Left lung (tissue), 10 donors: Measurements from ENCODE around the gene SMIM38. TPM values are rescaled to one million over a fixed set of nuclear protein-coding genes. Genes with fewer than 3 reads are reported as not detected.

Experiments
- ATAC-seq: fragments of 200-7000 bp; cut with Tn5 transposase; one replicate; pipeline ENCODE4 v1.9.1; 2020; ENCODE audit warnings: moderate library complexity
- DNase-seq, 4 donors: peaks; one replicate each; pipeline ENCODE4 v3.0.0-alpha.2; 2013 to 2020
- H3K27ac ChIP-seq, 2 donors: fragments of 200-600 bp; sonication (generic) in 1 of 2; one replicate each; pipeline versions ENCODE4 v1.5.0 to v1.8.0; 2020 to 2021
- H3K27me3 ChIP-seq, 2 donors: fragments of 200-600 bp; sonication (generic) in 1 of 2; one replicate each; pipeline versions ENCODE4 v1.5.0 to v1.8.0; 2020 to 2021
- H3K36me3 ChIP-seq, 2 donors: fragments of 200-600 bp; sonication (generic) in 1 of 2; one replicate each; pipeline versions ENCODE4 v1.5.0 to v1.8.0; 2020 to 2021
- H3K4me1 ChIP-seq, 2 donors: fragments of 200-600 bp; one replicate each; pipeline ENCODE4 v1.8.0; 2021
- H3K4me3 ChIP-seq, 2 donors: fragments of 200-600 bp; sonication (generic) in 1 of 2; one replicate each; pipeline versions ENCODE4 v1.5.0 to v1.8.0; 2020 to 2021; ENCODE audit warnings: mild to moderate bottlenecking in 1 of 2
- H3K9me3 ChIP-seq, 2 donors: fragments of 200-600 bp; sonication (generic) in 1 of 2; one replicate each; pipeline versions ENCODE4 v1.5.0 to v1.8.0; 2020 to 2021
- intact Hi-C, 2 donors: fragments of 100-400 bp; cut with DNase I; formaldehyde crosslinking; loops; one replicate each; pipeline versions ENCODE4 v1.11.2 to v1.14.2; 2022
- polyA plus RNA-seq, 6 donors: library from polyadenylated mRNA; unstranded; fragments of 120-200 nt; gene quantifications; one replicate each; pipeline ENCODE4 v1.2.1, GENCODE V29; 2013; ENCODE audit not compliant: insufficient read length in 6 of 6
- total RNA-seq, 2 donors: library from RNA; stranded (reverse); fragmentation: NEBNext Ultra II Directional; extraction: Animal tissue kit (Norgen Biotek cat#: 25700); gene quantifications; one replicate each; pipeline ENCODE4 v1.2.1, GENCODE V29; 2021
- TF ChIP-seq, protein P1 (sequence below), 2 donors: fragments of 200-600 bp; sonication (generic) in 1 of 2; IDR thresholded peaks; one replicate each; pipeline versions ENCODE4 v1.5.0 to v1.8.0; 2021; ENCODE audit warnings: antibody characterized with exemption in 2 of 2
- donor health status: DM: no; HTN: yes; CAD: no.
- donor health status: DM: no; HTN: no; CAD: no.

Gene SMIM38
- total and polyA plus RNA-seq, 8 donors = 0.09 to 1.3 (median 0.68) TPM

DNA sequence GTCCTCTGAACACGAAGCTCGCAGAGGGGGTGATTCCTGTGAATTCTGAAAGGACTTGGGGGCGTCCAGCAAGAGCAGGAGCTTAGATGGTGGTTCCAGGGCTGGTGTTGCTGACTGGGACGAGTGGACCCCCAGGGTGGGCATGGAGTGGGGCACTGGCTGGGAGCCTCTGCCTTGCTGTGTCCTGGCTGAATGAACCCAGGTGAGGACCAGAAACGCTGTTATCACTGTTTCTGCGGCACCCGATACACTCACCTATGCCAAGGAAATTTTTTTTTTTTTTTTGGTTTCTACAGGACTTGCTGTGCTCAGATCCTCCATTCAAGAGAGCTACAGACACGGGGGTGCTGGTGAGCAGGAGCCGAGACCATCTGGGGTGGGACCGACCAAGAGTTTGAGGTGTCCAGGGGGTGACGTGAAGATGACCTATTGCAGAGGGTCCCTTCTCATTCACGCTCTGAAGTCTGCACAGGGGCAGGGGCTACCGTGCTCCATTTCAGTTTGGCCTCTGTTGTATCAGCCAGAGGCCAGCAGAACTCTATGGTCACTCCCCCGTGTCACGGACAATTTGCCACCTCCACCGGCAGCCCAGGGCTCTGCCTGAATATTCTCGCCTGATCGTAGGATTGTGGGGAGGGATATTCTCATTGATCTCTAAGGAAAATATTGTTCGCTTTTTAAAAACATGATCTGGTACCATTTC lies 3.6 kb downstream of the SMIM38 start:
- Histone ChIP-seq H3K36me3 (no peaks in the 10 kb centered on the region), H3K4me3 (no peak overlapping the region), H3K9me3 (peaks cover 0 to 5% of the 10 kb centered on the region in 2 donors), H3K27me3 (peaks cover 0 to 12% of the 10 kb centered on the region in 2 donors), H3K27ac (no peak overlapping the region), H3K4me1 (peaks cover 9 to 17% of the 10 kb centered on the region in 2 donors)
- DNase-seq (peak in 1 of 4 donors; percentile 13), ATAC-seq (no peak)
- TF ChIP-seq, protein P1, sequence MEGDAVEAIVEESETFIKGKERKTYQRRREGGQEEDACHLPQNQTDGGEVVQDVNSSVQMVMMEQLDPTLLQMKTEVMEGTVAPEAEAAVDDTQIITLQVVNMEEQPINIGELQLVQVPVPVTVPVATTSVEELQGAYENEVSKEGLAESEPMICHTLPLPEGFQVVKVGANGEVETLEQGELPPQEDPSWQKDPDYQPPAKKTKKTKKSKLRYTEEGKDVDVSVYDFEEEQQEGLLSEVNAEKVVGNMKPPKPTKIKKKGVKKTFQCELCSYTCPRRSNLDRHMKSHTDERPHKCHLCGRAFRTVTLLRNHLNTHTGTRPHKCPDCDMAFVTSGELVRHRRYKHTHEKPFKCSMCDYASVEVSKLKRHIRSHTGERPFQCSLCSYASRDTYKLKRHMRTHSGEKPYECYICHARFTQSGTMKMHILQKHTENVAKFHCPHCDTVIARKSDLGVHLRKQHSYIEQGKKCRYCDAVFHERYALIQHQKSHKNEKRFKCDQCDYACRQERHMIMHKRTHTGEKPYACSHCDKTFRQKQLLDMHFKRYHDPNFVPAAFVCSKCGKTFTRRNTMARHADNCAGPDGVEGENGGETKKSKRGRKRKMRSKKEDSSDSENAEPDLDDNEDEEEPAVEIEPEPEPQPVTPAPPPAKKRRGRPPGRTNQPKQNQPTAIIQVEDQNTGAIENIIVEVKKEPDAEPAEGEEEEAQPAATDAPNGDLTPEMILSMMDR (IDR thresholded peaks at IDR 0.05) = no peak
- intact Hi-C loops = no loop called here

DNA sequence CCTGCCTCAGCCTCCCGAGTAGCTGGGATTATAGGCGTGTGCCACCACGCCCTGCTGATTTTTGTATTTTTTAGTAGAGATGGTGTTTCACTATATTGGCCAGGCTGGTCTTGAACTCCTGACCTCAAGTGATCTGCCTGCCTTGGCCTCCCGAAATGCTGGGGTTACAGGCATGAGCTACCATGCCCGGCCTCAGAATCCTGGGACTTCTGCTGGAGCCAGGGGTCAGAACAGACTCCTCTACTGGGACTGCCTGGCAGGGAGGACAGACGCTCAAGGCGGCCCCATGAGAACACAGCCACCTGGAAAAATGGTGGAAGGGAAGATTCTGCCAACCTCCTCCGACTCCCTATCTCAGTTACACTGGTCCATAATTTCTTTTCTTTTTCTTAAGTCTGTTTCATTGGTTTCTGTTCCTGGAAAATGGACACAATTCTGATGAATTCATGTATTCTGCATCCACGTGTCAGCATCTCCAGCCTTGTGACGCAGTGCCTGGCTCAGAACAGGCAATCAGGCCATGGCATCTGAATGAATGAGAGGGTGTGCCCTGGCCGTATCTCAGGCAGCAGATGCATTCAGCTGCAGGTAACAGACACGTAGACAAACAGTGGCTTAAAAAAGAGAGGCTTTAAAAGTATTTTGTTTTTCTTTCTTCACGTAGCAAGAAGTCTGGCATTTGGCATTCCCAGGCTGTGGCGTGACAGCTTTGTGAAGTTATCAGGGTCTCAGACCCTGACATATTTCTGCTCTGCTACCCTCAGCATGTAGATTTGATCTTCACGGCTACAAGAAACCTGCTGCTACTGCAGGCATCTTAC lies 4.8 kb downstream of the SMIM38 start:
- Histone ChIP-seq H3K27ac (no peak overlapping the region), H3K4me1 (peaks cover 9 to 12% of the 10 kb centered on the region in 2 donors), H3K4me3 (no peak overlapping the region), H3K36me3 (no peaks in the 10 kb centered on the region), H3K9me3 (peaks cover 0 to 5% of the 10 kb centered on the region in 2 donors), H3K27me3 (peaks cover 0 to 12% of the 10 kb centered on the region in 2 donors)
- intact Hi-C loops = no loop called here
- ATAC-seq = no peak
- no peak for DNase-seq
- TF ChIP-seq, protein P1 (IDR thresholded peaks at IDR 0.05) = no peak

DNA sequence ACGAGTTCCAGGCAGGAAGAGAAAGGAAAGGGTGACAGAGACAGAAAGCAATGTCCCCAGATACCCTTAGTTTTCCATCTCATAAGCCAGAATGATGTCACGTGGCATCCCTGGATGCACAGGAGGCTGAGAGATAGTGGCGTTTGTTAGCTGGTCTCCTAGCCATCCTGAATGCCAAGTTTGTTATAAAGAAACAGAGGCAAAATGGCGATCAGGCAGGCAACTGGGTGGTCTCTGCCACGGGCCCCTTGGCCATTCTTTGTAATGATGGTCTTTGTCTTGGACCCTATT lies 5.3 kb downstream of the SMIM38 start:
- Histone ChIP-seq H3K36me3 (no peaks in the 10 kb centered on the region), H3K9me3 (peaks cover 0 to 5% of the 10 kb centered on the region in 2 donors), H3K4me1 (peaks cover 9 to 12% of the 10 kb centered on the region in 2 donors), H3K4me3 (no peak overlapping the region), H3K27me3 (peaks cover 0 to 12% of the 10 kb centered on the region in 2 donors), H3K27ac (no peak overlapping the region)
- TF ChIP-seq, protein P1 (IDR thresholded peaks at IDR 0.05) = no peak
- intact Hi-C loops = no loop called here
- ATAC-seq (no peak), DNase-seq (no peak)

DNA sequence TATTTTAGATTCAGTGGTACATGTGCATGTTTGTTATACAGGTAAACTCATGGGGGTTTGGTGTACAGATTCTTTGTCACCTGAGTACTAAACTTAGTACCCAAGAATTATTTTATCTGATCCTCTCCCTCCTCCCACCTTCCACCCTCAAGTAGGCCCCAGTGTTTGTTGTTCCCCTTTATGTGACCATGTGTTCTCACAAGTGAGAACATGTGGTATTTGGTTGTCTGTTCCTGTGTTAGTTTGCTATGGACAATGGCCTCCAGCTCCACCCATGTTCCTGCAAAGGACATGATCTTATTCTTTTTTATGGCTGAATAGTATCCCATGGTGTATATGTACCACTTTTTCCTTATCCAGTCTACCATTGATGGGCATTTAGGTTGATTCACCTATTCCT lies 6.8 kb downstream of the SMIM38 start:
- Histone ChIP-seq H3K36me3 (no peaks in the 10 kb centered on the region), H3K27me3 (peaks cover 0 to 4% of the 10 kb centered on the region in 2 donors), H3K4me3 (no peak overlapping the region), H3K27ac (no peak overlapping the region), H3K9me3 (peaks cover 0 to 5% of the 10 kb centered on the region in 2 donors), H3K4me1 (peaks cover under 1 to 14% of the 10 kb centered on the region in 2 donors)
- DNase-seq = no peak
- TF ChIP-seq, protein P1 (IDR thresholded peaks at IDR 0.05) = no peak
- ATAC-seq = no peak
- intact Hi-C loops = no loop called here

DNA sequence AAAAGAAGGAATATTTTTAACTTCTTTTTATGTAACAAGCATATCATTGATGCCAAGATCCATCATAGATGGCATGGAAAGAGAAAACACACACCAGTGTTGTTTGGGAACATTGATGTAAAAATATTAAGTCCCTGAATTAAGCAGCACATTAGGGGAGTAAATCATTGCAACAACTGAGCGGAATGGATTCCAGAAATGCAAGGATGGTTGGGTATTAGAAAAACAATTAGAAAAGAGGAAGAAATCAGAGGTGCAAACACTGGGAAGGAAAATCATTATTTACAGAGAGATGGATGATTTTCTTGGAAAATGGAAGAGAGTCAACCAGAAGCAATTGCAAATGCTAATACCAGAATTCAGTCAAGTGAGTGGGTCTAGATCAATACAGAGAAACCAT lies 8.1 kb downstream of the SMIM38 start:
- Histone ChIP-seq H3K4me3 (no peak overlapping the region), H3K9me3 (peaks cover 0 to 5% of the 10 kb centered on the region in 2 donors), H3K36me3 (no peaks in the 10 kb centered on the region), H3K27ac (no peak overlapping the region), H3K4me1 (peaks cover 0 to 11% of the 10 kb centered on the region in 2 donors), H3K27me3 (no peaks in the 10 kb centered on the region)
- TF ChIP-seq, protein P1 (IDR thresholded peaks at IDR 0.05) = no peak
- intact Hi-C loops = no loop called here
- DNase-seq (no peak), ATAC-seq (no peak)
